B cell (primary cell): ENCODE measurements around the gene LDB3.

Source experiments
- CTCF ChIP-seq: fragments of 200-600 bp; IDR thresholded peaks from one replicate; pipeline ENCODE4 v1.8.0; 2022; ENCODE audit warnings: antibody characterized with exemption, mild to moderate bottlenecking
- EZH2 ChIP-seq: IDR thresholded peaks from 2 replicates; pipeline ENCODE4 v1.6.1; 2012; ENCODE audit warnings: borderline replicate concordance, low read depth, mild to moderate bottlenecking, moderate library complexity, low read length; ENCODE audit not compliant: insufficient read depth, poor library complexity, severe bottlenecking

GRCh38 chr10:86690231-86690630 is 21.9 kb downstream of the LDB3 start:
- TF ChIP-seq CTCF (no peak), EZH2 (no peak)
